ENCODE data around the gene SLC2A4. TPM values are rescaled to one million over a fixed set of nuclear protein-coding genes. Genes with fewer than 3 reads are reported as not detected.

SLC2A4 gene
- polyA plus RNA-seq, 3 donors = not detected

- peak overlapping the region in 1 of 7 donors; percentile 29 for H3K27ac Mint-ChIP-seq
- H3K27me3 ChIP-seq (ENCODE audit: control insufficient read depth in 2 of 2, insufficient read depth in 2 of 2, low read length in 2 of 2) = peaks cover 11 to 29% of the 10 kb centered on the region in 2 donors
- no peaks in the 10 kb centered on the region for H4K20me1 ChIP-seq (ENCODE audit: insufficient read depth, low read length)
- no peak overlapping the region for H3K9ac ChIP-seq (ENCODE audit: insufficient read depth, low read length, poor library complexity, severe bottlenecking)
- intact Hi-C loops (cut with micrococcal nuclease) = no loop called here
- H2AFZ ChIP-seq (ENCODE audit: insufficient read depth, low read depth, low read length, poor library complexity, severe bottlenecking) = no peak overlapping the region
- H3K9me3 Mint-ChIP-seq = peaks cover 0 to 8% (median 5%) of the 10 kb centered on the region in 7 donors
- no peaks in the 10 kb centered on the region for H3K36me3 ChIP-seq (replicated peaks in 1 of 2; ENCODE audit: control insufficient read depth in 1 of 2, insufficient read depth in 2 of 2, low read length in 2 of 2)
- peaks cover 21 to 23% of the 10 kb centered on the region in 2 donors for H3K4me1 ChIP-seq (ENCODE audit: control insufficient read depth in 1 of 2, insufficient read depth in 2 of 2, low read length in 2 of 2)
- peaks cover 0 to 5% of the 10 kb centered on the region in 2 donors for H3K9me3 ChIP-seq (replicated peaks in 1 of 2; ENCODE audit: control insufficient read depth in 1 of 2, insufficient read depth in 1 of 2, low read length in 2 of 2)
- no peak overlapping the region for H3K27ac ChIP-seq (ENCODE audit: low read depth in 1 of 2, low read length in 2 of 2)
- H3K4me3 Mint-ChIP-seq = peak overlapping the region in 1 of 2 donors; percentile 67
- no CpG with 5 or more reads among the region's 1 CpG for WGBS (ENCODE audit: insufficient coverage)
- no peak for DNase-seq
- peaks cover 0 to 3% of the 10 kb centered on the region in 2 donors for H3K36me3 Mint-ChIP-seq
- no peak for TF ChIP-seq CTCF (IDR thresholded peaks at IDR 0.05)
- no peaks in the 10 kb centered on the region for H3K79me2 ChIP-seq (ENCODE audit: insufficient read depth, low read length)
- H3K27me3 Mint-ChIP-seq (ENCODE audit: low read depth in 3 of 3) = peaks cover 35 to 61% (median 53%) of the 10 kb centered on the region in 3 donors
- no peak overlapping the region for H3K4me3 ChIP-seq (replicated peaks in 1 of 3; ENCODE audit: low read depth in 2 of 3, low read length in 3 of 3)
- H3K4me1 Mint-ChIP-seq = peaks cover 32% of the 10 kb centered on the region
- no peak overlapping the region for H3K4me2 ChIP-seq (replicated peaks; ENCODE audit: extremely low read depth, low read length, poor library complexity, severe bottlenecking)
Measured at GRCh38 chr17:7266784-7267183, 14.7 kb upstream of the SLC2A4 start.

DNA sequence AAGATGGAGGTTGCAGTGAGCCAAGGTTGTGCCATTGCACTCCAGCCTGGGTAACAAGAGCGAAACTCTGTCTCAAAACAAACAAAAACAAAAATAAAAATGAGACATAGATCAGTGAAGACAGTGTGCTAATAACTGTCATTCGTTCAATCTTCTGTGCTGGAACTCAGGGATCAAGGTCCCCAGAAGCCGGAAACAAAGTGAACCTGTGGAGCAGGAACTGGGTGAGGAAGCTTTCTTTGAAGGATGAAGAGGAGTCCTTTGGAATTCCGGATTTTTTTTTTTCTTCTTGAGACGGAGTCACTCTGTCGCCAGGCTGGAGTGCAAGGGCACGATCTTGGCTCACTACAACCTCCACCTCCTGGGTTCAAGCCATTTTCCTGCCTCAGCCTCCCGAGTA, 2.1 kb upstream of the SLC2A4 start:
- no peak for TF ChIP-seq CTCF (IDR thresholded peaks at IDR 0.05)
- Mint-ChIP-seq H3K27ac (no peak overlapping the region), H3K36me3 (peaks cover 0 to 5% of the 10 kb centered on the region in 2 donors), H3K4me1 (peaks cover 30% of the 10 kb centered on the region), H3K9me3 (peaks cover 0 to 15% (median 2%) of the 10 kb centered on the region in 7 donors), H3K27me3 (ENCODE audit: low read depth in 3 of 3) (peaks cover 40 to 59% (median 41%) of the 10 kb centered on the region in 3 donors), H3K4me3 (peak overlapping the region in 1 of 2 donors; percentile 65)
- DNase-seq = no peak
- Histone ChIP-seq H3K9ac (ENCODE audit: insufficient read depth, low read length, poor library complexity, severe bottlenecking) (no peak overlapping the region), H3K27ac (ENCODE audit: low read depth in 1 of 2, low read length in 2 of 2) (no peak overlapping the region), H4K20me1 (ENCODE audit: insufficient read depth, low read length) (no peaks in the 10 kb centered on the region), H3K4me1 (ENCODE audit: control insufficient read depth in 1 of 2, insufficient read depth in 2 of 2, low read length in 2 of 2) (peaks cover 27 to 28% of the 10 kb centered on the region in 2 donors), H3K27me3 (ENCODE audit: control insufficient read depth in 2 of 2, insufficient read depth in 2 of 2, low read length in 2 of 2) (peaks cover 13 to 45% of the 10 kb centered on the region in 2 donors), H3K79me2 (ENCODE audit: insufficient read depth, low read length) (no peaks in the 10 kb centered on the region), H3K4me3 (replicated peaks in 1 of 3; ENCODE audit: low read depth in 2 of 3, low read length in 3 of 3) (no peak overlapping the region), H3K36me3 (replicated peaks in 1 of 2; ENCODE audit: control insufficient read depth in 1 of 2, insufficient read depth in 2 of 2, low read length in 2 of 2) (no peaks in the 10 kb centered on the region), H2AFZ (ENCODE audit: insufficient read depth, low read depth, low read length, poor library complexity, severe bottlenecking) (no peak overlapping the region), H3K4me2 (replicated peaks; ENCODE audit: extremely low read depth, low read length, poor library complexity, severe bottlenecking) (no peak overlapping the region), H3K9me3 (replicated peaks in 1 of 2; ENCODE audit: control insufficient read depth in 1 of 2, insufficient read depth in 1 of 2, low read length in 2 of 2) (no peaks in the 10 kb centered on the region)
- intact Hi-C loops (cut with micrococcal nuclease) = no loop called here
- 100% methylated on average over 3 of the region's 8 CpGs for WGBS (ENCODE audit: insufficient coverage)
